ENCODE measurements around the gene GKN2. TPM values are rescaled to one million over a fixed set of nuclear protein-coding genes. Genes with fewer than 3 reads are reported as not detected.
"Not testable (repeated sequence)": the region's sequence is repeated elsewhere in the genome, so short reads cannot be mapped to it uniquely, and the experiment has no call there.

Gene GKN2
- polyA plus RNA-seq, 3 donors: not detected

DNA sequence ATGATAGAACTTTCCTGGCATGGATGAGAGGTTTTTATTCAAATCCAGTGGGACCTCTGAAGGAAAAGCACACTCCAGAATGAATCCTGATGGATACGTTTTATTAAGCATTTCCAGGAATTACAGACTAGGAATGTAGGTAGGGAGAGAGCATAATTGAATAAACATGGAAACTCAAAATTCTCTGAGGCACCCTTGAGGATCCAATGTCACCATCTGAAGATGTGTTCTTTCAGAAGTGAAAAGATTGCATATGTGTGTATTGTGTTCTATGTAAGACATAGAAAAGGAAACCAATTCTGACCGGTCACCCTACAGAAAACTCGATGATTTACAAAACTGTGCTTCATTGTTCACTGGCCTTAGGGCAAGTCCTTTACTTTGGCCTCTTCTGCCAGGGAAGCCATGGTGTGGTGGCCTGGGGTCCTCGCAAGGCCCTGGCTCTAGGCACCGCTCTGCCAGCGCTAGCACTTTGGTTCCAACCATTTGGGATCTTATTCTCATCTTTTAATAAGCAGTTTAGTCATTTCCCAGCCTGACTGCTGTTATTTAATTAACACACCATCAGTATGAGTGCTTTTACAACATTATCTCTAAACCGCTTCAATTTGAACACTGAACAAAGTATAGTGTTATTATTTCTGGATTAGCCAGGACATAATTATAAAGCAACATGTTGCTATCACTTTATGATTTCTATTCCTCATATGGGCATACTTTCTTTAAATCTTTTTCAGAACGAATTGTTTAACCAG, 17.2 kb upstream of the GKN2 start:
- DNase-seq (ENCODE audit: extremely low read depth in 1 of 11, low read depth in 9 of 11, low spot score in 4 of 11): no peak

DNA sequence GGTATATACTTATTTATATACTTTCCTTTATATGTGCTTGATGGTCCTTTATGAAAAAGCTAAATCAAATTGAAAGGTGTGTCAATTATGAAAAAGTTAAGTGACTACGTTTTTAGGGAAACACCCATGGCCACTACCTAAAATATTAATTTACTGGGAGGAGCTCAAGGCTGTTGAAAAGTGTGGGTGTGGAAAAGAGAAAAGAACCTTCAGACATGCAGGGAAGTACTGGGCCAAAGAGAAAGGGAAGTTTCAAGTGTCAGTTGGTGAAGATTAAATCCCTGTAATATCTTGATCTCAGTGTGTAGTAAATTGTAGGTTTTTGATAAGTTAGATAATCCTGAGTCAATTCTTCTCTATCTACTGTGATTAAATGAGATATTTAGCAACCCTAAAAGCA, 15.5 kb upstream of the GKN2 start:
- DNase-seq (ENCODE audit: extremely low read depth in 1 of 11, low read depth in 9 of 11, low spot score in 4 of 11): no peak

DNA sequence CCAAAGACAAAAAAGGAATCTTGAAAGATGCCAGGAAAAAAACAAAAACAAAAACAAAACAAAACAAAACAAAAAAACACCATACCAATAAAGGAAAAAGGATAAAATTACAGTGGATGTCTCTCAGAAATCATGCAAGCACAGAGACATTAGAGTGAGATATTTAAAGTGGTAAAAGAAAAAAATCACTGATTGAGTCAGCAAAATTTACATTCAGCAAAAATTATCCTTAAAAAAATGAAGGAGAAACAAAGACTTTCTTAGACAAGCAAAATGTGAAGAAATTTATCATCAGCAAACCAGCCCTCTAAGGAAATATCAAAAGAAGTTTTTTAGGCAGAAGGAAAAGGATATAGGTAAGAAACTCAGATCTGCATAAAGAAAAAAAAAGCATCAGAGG, 11.6 kb upstream of the GKN2 start:
- DNase-seq (ENCODE audit: extremely low read depth in 1 of 11, low read depth in 9 of 11, low spot score in 4 of 11): no peak

DNA sequence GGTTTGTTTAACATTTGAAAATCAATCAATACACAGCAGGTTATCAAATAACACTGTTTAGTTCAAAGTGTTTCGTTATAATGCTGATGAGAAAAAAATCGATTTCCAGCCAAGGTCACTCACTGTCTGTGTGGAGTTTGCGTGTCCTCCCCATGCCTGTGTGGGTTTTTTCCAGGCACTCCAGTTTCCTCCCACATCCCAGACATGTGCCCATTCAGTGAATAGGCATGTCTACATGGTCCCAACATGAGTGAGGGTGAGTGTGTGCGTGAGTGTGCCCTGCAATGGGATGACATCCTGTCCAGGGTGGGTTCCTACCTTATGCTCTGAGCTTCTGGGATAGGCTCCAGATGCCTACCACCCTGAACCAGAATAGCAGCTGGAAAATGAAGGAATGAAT, 8.7 kb upstream of the GKN2 start:
- DNase-seq (ENCODE audit: extremely low read depth in 1 of 11, low read depth in 9 of 11, low spot score in 4 of 11): no peak

DNA sequence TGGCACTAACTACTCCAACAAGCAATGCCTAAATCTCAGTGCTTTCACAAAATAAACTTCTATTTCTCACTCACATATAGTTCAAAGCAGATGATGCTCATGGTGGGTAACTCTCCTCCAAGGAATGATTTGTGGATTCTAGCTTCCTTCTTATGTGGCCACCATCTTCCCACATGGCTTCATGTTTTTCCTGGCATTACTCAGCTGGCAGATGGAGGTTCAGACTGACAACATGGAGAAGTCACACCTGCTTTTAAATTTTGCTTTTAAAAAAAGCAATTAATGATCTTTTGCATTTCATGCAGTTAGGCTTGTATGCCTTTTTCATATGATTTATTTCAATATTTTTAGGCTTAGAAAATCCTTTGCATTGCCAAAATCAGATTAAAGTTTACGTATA, 6.3 kb upstream of the GKN2 start:
- DNase-seq (ENCODE audit: extremely low read depth in 1 of 11, low read depth in 9 of 11, low spot score in 4 of 11): no peak

DNA sequence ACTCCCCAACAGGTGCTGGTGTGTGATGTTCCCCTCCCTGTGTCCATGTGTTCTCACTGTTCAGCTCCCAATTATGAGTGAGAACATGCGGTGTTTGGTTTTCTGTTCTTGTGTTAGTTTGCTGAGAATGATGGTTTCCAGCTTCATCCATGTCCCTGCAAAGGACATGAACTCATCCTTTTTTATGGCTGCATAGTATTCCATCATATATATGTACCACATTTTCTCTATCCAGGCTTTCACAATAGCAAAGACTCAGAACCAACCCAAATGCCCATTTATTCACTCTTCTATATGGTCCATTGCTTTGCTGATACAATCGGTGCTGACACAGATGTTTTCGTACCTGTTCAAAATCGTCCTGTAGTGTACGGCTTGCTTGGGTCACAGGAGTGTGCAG, 2.7 kb upstream of the GKN2 start:
- DNase-seq (ENCODE audit: extremely low read depth in 1 of 11, low read depth in 9 of 11, low spot score in 4 of 11): not testable (repeated sequence)

DNA sequence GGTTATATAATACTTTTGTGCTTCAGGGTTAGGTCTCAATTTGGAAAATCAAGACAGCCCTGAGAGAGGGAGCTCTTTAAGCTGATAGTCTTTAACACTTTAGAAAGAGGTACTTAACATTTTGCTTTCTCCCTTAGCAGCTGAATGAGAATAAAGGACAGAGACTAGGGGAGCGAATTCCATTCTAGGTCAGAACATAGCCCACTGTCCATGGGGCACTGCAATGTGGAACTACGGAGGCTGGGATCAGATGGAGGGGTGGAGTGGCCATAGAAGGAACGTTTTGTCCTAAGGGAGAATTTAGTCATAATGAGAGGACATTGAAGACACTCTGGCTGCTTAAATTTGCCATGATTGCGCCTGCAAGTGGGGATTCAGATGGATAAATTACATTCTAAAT, 794 bp downstream of the GKN2 start:
- no peak for DNase-seq (ENCODE audit: extremely low read depth in 1 of 11, low read depth in 9 of 11, low spot score in 4 of 11)

DNA sequence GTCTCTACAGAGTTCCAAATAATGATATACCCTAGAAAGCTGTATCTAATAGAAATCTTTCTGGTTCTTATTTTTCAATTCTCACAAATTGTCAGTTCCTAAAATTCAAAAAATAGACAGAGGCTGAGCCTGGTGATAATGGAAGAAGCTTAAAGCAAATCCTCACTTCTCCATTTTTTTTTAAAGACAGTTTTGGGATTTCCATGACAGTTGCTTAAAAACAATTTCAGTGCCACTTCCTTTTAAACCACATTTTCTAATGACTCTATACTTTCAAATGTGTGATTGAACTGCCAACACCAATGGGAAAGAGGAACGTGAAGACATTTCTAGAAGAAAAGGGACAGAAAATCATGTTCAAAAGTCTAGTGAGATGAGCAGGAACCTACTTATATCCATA, 4.0 kb downstream of the GKN2 start:
- no peak for DNase-seq (ENCODE audit: extremely low read depth in 1 of 11, low read depth in 9 of 11, low spot score in 4 of 11)

DNA sequence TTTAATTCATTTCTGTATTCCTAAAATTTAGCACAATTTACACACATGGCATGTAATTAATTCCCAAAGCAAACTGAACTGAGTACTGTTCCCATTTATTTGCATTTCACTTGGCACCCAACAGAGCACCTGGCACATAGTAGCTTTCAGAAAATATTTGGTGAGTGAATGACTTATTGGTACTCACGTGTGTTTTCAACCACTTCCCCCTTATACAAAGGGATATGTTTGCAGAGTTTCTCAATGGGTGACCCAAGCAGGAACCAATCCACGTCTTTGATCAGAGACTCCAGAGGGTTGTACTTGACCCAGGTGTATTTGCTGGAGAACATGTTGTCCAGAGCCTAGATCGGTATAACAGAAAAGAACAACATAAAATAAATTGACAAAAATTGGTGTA, 6.6 kb downstream of the GKN2 start:
- DNase-seq (ENCODE audit: extremely low read depth in 1 of 11, low read depth in 9 of 11, low spot score in 4 of 11): no peak

DNA sequence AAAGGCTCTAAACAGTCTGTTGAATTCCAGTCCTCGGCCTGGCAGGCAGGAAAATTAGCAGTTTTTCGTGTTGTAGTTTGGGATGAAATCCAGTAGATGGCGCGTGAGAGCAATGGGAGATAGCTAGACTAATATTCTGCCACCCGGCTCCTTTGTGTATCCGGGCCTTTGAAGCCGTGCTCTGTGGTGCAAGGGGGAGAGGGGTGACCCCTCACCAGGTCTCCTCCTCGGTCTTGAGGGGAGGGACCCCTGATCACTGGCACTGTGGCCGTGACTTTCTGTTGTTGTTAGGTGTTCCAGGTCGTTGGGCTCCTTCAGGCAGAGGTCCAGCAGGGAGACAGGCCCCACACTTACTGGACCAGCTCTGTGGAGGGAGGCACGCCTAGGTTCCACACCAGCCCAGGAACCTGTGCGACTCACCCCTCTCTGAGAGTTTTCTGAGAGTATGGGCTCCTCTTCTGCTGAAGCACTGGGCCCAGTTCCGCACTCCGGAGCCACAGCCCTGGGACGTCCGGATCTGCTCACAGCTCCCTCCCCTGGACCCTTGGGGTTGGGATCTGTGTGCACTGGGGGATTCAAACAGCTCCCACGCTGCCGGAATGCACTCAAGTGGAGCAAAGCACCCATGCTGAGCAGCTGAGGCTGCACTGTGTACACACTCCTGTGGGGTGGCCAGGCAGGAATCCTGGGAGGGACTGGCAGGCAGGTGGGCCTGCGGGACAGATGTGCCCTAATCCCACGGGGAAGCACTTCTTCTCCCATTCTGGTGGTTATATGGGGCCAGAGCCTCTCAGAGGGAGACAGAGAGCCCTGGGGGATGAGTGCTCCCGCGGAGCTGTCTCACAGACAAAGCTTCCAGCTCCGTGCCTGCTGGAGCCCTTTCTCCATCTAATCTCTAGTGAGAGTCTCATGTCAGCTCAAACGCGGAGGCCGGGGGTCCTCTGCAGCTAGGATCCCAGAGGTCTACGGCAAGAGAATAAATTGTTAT, 8.8 kb downstream of the GKN2 start:
- DNase-seq (ENCODE audit: extremely low read depth in 1 of 11, low read depth in 9 of 11, low spot score in 4 of 11): peak; percentile 43 to 81 (median 64)

DNA sequence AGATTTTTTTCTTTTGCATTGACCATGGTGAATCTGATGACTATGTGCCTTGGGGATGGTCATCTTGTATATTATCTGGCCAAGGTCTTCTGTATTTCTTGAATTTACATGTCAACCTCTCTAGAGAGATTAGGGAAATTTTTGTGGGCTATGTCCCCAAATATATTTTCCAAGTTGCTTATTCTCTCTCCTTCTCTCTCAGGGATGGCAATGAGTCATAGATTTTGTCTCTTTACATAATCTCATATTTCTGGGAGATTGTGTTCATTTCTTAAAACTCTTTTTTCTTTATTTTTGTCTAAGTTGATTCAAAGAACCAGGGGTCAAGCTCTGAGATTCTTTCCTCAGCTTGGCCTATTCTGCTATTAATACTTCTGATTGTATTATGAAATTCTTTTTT, 9.9 kb downstream of the GKN2 start:
- DNase-seq (ENCODE audit: extremely low read depth in 1 of 11, low read depth in 9 of 11, low spot score in 4 of 11): no peak

DNA sequence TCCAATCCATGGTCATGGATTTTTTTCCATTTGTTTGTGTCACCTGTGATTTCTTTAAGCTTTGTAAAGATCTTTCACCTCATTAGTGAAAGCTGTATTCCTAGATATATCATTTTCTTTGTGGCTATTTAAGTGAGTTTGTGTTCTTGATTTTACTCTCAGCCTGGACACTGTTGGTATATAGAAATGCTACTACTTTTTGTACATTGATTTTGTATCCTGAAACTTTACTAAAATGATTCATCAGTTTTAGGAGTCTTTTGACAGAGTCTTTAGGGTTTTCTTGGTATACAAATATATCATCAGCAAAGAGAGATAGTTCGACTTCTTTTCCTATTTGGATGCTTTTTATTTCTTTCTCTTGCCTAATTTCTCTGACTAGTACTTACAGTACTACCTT, 12.3 kb downstream of the GKN2 start:
- DNase-seq (ENCODE audit: extremely low read depth in 1 of 11, low read depth in 9 of 11, low spot score in 4 of 11): no peak

DNA sequence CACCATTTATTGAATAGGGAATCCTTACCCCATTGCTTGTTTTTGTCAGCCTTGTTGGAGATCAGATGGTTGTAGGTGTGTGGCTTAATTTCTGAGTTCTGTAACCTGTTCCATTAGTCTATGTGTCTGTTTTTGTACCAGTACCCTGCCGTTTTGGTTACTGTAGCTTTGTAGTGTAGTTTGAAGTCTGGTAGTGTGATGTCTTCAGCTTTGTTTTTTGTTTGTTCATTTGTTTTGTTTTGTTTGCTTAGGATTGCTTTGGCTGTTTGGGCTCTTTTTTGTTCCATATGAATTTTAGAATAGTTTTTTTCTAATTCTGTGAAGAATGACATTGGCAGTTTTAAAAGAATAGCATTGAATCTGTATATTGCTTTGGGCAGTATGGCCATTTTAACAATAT, 12.7 kb downstream of the GKN2 start:
- no peak for DNase-seq (ENCODE audit: extremely low read depth in 1 of 11, low read depth in 9 of 11, low spot score in 4 of 11)

DNA sequence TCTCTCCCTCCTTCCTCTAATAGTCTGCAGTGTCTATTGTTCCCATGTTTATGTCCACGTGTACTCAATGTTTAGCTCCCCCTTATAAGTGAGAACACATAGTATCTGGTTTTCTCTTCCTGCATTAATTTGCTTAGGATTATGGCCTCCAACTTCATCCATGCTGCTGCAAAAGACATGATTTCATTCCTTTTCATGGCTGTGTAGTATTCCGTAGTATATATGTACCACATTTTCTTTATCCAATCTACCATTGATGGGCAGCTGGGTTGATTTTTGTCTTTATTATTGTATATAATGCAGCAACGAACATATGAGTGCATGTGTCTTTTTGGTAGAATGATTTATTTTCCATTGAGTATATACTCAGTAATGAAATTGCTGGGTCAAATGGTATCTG, 13.8 kb downstream of the GKN2 start:
- DNase-seq (ENCODE audit: extremely low read depth in 1 of 11, low read depth in 9 of 11, low spot score in 4 of 11): no peak

DNA sequence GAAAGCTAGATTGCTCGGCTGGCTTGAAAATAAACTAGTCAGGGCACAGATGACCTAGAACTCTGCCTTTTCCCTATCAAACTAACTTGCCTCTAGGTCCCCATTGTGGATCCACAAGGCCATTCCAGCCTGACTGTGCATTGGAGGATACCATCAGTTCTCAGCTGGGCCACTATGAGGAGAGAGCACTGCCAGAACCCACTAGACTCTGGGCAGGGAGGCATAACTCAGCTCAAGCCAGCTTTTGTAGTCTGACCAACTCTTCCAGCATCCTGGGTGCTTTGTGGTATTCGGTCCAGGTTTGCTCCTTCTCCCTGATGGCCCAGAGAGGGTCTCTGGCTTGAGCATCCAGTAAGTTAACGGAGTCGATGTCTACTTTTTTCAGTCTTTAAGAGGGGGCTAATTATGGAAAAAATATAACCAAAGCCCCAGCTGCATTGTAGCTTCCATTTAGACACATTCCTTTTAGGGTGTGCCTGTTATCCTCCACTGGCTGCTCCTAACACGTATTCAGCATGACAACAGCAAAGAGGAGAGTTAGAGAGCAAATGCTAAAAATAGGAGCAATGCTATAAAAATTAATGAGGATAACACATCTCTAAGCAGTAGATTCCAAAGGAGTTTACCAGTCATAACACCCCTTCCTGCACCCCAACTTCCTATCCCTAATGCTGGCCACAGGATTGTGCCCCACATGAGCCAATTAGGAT, 15.2 kb downstream of the GKN2 start:
- no peak for DNase-seq (ENCODE audit: extremely low read depth in 1 of 11, low read depth in 9 of 11, low spot score in 4 of 11)

DNA sequence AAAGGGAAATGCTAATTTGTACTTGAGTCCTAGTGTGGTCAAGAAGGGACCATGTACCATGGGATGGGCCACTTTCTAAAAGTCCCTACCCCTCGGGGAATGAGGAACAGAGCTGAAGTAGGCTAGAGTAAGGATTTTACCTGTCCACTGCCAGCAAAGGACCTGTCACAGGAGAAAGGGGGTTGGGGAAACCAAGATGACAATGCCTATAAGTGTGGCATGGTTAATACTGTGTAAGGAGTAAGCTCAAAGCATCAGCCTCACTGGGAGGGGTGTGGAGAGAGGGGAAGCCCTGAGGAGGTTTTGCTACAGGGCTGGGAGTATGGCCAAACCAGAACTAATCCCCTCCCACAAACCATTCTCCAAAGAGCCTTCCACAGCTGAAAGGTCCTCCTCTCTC, 15.8 kb downstream of the GKN2 start:
- no peak for DNase-seq (ENCODE audit: extremely low read depth in 1 of 11, low read depth in 9 of 11, low spot score in 4 of 11)

DNA sequence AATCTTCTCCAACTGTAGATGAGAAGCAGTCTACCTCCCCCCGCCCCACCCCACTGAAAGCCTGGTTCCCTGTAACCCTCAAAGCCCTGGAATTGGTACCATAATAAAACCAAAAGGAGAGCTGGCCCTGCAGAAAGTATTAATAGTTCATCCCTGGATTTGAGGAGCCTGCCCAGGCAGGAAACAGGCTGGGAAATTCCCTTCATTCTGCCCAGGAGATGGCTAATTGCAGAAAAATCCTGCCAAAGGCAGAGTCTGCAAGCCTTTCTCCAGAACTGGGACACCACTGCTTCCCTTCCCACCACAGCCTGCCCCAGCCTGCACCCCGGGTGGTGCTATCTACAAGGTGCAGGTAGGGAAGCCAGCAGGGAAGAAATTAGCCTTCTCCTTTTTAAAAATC, 16.3 kb downstream of the GKN2 start:
- no peak for DNase-seq (ENCODE audit: extremely low read depth in 1 of 11, low read depth in 9 of 11, low spot score in 4 of 11)

DNA sequence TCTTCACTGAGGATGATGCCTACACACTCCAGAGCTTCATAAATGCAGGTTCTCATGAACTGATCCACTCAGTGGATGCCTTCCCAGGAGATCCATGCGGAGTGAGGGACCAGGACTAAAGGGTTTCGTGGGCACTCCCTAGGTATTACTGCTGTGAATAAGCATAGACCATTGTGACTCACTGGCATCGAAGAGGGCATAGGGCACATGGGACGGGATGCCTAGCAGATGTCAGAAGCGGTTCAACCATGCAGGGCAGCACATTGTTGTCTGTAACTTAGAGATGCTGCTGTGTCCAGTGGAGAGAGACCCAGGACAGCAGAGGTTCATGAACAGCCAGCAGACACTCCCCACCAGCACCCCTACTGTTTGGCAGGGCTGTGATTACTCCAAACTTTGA, 17.2 kb downstream of the GKN2 start:
- DNase-seq (ENCODE audit: extremely low read depth in 1 of 11, low read depth in 9 of 11, low spot score in 4 of 11): no peak

DNA sequence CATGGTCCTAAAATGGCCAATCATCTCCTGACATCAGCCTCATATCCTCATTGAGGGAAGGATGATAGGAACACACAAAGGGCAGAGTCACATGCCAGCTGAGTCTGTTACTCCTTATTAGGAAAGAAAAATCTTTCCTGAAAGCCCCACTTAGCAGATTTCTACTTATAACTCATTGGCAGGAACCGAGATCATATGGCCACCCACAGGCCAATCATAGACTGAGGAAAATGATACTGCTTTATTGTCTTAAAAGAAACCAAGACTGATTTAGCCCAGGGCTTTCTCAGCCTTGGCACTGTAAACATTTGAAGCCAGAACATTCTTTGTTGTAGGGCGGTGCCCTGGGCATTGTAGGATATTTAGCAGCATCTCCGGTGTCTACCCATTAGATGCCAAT, 18.7 kb downstream of the GKN2 start:
- DNase-seq (ENCODE audit: extremely low read depth in 1 of 11, low read depth in 9 of 11, low spot score in 4 of 11): no peak

DNA sequence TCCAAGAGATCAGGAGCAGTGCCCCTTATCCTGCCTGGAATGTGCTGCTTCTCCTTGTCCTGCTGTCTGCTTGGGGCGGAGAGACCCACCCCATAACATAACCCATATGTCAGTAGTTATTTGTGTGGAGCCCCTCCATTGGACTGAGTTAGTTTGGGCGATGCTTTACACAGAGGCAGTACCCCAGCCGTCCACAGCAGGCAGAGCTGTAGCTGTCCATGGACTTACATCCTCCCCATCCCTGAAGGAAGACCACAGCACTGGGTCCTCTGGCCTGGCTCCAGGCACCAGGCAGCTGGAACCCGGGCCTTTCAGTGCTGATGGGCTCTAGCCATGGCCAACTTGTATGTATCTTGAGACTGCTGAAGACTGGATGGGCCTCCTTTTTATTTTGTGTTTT, 20.3 kb downstream of the GKN2 start:
- DNase-seq (ENCODE audit: extremely low read depth in 1 of 11, low read depth in 9 of 11, low spot score in 4 of 11): no peak

Measured in renal cortex interstitium (tissue), 11 donors.